ENCODE measurements around the gene FEM1B.

Gene FEM1B

DNA sequence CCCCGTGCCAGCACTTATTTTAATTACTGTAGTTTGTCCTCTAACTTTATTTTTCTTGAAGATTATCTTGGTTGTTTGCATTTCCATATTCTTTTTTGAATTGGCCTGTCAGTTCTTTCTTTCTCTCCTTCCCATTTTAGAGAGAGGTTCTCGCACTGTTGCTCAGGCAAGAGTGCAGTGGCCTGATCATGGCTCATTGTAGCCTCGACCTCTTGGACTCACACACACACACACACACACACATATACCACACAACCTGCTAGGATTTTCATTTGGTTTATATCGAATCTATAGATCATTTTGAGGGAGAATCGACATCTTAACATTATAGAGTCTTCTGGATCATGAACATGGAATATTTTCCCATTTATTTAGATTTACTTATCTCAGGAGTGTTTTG lies 8.7 kb downstream of the FEM1B start:
- no peak for DNase-seq

DNA sequence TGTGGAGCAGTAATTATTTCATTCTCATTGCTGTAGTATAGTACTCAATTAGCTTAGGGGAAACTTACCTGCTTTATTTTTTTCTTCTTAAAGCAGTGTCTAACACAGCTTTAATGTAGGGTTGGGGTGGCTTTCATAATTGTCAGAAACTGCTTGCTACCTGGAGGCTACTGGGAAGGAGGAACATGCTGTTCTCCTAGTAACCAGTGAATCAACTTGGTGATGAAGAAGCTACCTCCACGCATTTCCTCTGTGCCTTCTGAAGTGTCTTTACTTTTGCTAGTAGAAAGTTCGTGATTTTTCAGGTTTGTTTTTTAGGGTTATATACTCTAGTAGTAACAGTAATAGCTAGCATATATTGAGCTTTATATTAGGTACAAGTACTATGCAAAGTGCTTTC lies 11.5 kb downstream of the FEM1B start:
- no peak for DNase-seq

DNA sequence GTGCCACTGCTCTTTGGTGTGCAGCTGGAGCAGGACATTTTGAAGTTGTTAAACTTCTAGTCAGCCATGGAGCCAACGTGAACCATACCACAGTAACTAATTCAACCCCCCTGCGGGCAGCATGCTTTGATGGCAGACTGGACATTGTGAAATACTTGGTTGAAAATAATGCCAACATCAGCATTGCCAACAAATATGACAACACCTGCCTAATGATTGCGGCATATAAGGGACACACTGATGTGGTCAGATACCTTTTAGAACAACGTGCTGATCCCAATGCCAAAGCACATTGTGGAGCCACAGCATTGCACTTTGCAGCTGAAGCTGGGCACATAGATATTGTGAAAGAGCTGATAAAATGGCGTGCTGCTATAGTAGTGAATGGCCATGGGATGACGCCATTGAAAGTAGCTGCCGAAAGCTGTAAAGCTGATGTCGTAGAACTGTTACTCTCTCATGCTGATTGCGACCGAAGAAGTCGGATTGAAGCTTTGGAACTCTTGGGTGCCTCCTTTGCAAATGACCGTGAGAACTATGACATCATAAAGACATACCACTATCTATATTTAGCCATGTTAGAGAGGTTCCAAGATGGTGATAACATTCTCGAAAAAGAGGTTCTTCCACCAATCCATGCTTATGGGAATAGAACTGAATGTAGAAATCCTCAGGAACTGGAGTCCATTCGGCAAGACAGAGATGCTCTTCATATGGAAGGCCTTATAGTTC lies 12.2 kb downstream of the FEM1B start:
- no peak for DNase-seq

DNA sequence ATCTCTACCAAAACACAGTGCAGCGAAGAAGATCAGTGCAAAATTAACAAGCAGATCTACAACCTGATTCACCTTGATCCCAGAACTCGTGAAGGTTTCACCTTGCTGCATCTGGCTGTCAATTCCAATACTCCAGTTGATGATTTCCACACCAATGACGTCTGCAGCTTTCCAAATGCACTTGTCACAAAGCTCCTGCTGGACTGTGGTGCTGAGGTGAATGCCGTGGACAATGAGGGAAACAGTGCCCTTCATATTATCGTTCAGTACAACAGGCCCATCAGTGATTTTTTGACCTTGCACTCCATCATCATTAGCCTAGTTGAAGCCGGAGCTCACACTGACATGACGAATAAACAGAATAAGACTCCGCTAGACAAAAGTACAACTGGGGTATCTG lies 13.2 kb downstream of the FEM1B start:
- DNase-seq, result no peak

DNA sequence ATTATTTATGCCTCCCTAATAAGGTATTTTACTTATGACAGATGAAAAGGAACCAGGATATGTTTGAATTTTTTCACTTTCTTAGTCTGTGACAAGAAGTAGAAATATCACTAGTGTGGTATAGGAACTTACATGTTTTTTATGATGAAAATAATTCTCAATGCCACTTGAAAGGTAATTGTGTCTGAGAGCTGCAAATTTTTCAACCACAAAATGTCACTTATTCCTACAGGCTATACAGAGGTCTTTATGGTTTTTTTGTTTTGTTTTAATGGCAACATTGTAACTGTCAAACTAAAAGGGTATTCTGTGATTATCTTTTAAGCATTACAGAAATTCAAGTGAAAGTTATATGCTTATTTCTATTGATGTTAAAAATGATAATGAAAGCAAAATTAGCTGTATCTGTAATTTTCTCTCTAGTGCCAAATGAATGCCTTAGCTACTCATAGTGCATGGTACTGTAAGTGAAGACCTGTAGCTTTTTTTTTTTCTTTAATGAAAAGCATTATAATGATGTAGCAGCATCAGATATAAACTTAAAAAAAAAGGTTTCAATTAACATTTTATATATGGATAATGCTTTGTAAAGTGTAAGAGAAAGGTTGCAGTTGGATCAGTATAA lies 14.7 kb downstream of the FEM1B start:
- DNase-seq, result no peak

DNA sequence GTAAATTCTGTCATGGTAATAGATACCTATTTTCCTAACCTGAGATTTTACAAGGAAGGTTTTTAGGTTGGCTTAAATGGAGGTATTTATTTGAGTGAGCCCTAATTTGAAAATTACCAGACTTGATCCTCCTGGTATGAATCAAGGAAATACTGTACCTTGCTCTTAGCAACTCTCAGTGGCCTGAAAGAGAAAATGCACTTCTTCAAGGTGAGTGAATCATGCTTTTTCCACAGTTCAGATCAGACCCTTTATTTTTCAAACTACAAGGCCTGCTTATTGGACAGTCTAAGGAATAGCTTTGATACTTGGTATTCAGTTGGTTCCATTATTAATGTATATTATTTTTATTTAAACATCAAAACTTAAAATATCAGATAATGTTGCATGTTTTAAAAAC lies 15.4 kb downstream of the FEM1B start:
- no peak for DNase-seq

DNA sequence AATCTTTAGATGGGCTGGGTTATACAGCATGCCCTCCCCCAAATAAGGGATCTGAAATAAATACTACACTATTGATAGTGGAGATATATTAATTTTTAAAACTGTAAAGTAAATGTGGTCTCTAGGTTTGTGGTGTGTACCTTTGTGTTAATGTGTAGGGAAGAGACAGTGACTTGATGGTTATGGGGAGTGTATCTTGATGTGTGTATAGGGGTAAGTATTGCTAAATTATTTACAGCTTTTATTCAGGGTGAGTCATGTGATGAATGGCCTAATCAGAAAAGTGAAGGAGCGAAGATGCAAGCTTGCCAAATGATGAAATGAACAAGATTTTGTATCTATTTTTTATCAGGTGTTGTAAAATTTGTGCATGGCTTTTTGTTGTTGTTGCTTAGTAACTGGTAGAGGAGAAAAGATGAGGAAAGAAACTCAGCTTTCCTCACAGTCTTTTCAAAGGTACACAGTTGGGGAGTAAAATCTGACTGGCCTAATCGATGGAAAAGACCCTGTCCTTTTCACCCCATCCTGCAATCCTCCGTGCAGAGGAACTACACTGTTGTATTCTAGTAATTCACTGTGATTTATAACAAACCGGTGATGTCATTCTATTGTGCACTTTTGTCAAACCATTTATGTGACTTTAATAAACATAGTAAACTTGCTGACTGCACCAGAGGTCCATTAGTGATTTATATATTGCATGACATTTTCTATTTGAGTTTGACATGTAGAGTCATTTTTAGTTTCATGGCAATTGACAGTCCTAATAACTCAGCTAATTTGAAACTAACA lies 17.7 kb downstream of the FEM1B start:
- no peak for DNase-seq

DNA sequence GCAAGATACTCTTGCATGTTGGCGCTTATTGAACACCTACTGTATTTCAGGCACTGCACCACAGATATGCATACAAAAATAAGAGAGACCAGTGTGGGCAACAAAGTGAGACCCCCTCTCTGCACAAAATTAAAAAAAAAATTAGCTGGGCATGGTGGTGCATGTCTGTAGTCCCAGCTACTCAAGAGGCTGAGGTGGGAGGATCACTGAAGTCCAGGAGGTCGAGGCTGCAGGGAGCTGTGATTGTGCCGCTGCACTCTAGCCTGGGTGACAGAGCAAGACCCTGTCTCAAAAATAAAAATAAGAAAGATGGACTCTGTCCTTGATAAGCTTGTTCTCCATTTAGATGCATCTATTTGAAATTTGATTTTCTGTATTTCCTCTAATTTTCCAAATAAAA lies 20.8 kb downstream of the FEM1B start:
- DNase-seq, result no peak

DNA sequence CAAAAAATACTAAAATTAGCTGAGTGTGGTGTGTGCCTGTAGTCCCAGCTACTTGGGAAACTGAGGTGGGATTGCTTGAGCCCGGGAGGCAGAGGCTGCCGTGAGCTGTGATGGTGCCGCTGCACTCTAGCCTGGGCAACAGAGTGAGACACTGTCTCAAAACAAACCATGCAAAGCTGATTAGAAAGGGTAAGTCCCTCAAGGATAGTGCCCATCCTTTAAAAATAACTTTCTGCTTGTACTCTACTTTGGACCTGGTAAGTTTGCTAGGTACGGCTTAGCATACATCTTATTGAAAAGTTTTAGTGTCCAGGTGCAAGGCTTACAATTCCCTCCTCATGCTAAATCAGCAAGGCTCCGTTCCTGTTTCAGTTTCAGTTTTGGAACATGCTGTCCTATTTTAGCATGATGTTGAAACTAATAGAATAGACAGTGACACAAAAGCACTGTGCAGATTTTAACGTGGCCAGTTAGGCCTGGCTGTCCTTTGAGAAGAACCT lies 21.4 kb downstream of the FEM1B start:
- DNase-seq, result peak; percentile 24

DNA sequence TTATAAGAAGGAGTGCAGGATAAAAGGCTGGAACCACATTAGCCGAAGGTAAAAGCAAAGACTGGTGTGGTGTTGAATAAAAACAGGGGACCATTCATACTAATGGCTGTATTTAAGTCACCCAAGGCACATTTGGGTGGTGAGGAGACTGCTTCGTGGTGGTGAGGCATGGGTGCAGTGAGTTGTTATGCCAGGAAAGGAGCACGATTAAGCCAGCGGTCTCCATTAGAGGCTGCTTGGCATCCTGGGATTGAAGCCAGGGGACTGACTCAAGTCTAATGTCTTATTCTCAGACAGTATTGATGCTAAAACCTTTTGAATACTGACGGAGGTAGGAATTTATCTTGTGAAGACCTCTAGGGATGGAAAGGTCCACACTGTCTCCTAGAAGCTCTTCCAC lies 21.9 kb downstream of the FEM1B start:
- DNase-seq, result no peak

DNA sequence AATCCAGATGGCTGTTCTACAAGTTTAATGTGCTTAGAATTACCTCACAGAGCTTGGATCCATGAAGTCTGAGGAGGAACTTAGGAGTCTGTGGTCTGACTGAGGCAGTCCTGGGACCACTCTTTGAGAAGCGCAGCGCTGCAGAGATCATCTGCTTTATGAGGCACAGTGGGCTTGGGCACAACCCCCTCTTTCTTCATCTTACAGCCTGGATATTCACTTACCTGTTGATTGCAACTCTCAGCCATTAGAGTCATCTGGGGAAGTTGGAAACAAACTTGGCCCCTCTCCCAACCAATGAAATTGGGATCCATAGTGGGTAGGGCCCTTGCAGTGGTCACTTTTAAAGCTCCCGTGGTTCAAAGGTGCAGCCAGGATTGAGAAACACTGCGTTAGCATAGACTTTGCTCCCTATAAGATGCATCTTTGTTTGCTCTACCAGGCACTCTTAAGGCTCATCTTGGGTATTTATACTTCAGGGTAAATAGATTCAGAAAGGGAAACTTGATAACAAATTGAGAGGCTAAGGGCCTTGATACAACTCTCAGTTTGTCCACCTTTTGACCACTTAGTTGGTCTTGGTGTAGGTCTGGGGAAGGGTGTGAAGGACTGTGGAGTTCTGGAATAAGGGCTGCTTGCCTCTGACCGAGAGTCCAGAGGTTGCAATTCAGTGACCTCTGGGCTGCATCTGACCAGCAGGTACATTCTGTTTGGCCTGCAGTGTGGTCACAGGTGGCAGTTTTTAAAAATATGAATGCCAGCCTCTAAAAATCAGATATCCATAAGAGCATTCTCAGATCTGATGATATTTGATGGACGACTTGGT lies 22.8 kb downstream of the FEM1B start:
- no peak for DNase-seq

DNA sequence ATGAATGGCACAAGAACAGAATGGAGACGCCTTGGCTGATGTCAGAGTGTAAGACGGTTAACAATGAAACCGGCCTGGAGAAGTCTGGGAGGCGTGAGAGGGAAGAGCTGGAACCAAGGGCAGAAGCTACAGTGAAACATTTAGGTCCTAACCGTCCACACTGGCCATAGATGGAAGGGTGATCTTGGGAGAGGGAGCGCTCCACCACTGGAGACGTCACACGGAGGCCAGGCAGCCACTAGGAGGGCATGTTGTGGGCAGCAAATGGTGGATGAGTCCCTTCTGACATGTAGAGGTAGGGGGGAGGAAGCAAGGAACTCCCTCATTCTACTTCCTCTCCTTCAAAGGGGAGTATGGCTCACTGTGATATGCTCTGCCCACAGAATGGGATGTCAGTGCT lies 23.8 kb downstream of the FEM1B start:
- DNase-seq, result no peak

DNA sequence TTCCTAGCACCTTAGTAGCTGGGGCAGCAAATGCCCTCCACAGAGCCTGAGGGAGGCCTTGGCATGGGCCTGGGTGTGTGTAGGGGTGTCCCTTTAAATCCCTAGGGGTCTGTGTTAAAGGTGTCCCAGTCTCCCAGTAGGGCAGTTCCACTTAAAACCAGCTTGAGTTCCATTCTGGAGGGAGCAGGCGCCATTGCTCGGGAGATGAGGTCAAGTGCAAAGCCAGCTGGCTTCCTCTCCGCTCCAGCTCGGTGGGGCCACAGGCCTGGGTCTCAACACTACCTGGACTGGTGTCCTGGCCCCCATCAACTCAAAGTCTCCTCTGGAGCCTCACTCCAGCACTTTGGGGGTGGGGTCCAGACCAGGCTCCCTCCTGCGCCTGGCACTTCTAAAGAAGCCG lies 25.2 kb downstream of the FEM1B start:
- DNase-seq, result no peak

DNA sequence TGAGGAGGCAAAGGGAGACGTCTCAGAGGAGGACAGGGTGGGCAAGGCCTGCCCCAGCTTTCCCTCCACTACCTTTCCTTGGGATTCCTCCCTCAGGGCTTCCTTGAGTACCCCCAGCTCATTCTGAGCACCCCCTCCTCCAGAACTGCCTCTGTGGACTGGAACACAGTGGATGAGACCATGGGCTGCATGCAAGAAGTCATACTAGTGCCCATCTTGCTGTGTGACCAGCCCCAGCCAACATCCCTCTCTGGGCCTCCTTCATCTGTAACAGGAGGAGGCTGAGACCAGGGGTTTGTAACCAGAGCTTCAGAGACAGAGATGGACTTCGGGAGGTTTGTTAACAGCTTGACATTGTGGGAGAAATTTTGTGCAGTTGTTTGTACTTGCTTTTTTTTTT lies 25.6 kb downstream of the FEM1B start:
- no peak for DNase-seq

DNA sequence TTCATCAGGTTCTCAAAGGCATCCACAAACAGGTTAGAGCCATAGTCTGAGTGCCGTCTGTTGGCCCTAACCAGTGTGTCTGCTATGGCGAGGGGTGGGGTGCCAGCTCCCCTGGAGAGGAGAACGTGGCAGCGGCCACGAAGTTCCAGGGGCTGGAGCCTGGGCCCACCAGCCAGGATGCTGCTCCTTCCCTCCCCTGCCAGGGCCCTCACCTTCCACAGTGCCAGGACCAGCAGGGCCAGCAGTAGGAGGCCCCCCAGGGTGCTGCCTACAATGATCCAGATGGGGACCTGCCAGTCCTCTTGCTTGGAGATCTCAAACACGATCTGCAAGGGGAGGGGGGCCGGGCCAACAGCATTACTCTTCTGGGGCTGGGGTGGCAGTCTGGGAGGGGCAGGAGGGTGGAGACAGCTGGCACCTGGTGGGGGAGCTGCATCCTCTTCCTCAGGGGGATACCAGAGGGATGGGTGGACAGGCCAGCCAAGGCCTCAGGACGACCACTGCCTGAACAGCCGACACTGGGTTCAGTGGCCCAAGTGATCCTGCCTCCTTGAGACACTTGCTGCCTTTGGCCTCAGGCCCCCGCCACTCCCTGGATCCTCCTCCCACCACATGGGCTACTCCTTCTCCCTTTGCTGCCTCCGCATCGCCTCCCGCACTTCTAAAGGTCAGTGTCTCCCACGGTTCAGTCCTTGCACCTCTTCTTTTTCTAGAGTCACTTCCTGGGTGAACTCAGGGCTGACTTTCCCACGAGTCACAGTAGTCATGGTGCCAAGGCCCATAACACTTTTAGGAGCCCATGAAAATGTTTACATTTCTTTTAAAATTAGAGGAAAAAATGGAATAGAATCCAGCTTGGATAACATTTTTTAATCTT lies 26.3 kb downstream of the FEM1B start:
- DNase-seq, result no peak

DNA sequence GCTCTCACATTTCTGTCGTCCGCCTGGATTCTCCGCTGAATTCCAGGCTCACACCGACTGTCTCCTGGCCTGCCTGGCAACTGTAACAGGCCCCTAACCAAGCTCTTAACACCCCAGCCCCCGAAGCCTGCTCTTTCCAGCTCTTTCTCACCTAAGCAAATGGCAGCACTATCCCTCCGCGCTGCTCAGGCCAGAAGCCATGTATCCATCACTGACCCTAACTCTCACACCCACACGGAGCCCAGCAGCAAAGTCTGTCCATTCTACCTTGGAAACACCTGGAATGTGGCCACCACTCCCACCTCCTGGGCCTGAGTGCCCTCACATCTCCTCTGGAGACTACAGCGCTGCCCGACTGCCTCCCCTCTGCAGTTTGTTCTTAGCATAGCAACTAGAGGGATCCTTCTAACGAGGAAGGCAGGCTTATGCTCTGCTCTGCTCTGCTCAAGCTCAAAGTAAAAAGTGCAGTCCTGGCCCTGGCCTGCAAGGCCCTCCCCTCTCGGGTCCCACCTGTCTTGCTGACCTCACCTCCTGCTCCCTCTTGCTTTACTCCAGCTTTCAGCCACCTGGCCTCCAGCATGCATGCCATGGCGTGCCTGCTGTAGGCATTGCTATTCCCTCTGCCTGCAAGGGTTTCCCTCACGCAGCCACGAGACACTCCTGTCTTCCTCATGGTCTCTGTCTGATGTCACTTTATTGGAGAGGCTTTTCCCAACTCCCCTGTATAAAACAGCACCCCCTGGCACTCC lies 27.2 kb downstream of the FEM1B start:
- DNase-seq, result no peak

DNA sequence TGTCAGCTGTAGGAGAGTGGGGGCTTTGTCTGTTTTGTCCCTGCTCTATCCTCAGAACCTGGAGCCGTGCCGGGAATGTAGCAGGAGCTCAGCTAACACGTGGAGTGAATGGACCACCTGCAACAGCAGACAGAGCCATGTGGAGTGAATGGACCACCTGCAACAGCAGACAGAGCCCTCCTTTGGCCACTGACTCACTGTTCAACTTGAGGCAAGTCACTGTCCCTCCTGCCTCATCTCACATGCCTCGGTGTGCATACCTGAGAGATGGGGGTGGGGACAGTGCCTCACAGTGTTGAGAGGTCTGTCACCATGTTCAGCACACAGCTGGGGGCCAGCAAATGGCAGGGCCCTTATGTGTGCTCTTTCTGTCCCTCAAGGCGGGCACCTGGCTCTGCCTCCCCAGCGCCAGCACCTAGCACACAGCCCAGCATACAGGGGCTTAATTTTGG lies 27.9 kb downstream of the FEM1B start:
- no peak for DNase-seq

DNA sequence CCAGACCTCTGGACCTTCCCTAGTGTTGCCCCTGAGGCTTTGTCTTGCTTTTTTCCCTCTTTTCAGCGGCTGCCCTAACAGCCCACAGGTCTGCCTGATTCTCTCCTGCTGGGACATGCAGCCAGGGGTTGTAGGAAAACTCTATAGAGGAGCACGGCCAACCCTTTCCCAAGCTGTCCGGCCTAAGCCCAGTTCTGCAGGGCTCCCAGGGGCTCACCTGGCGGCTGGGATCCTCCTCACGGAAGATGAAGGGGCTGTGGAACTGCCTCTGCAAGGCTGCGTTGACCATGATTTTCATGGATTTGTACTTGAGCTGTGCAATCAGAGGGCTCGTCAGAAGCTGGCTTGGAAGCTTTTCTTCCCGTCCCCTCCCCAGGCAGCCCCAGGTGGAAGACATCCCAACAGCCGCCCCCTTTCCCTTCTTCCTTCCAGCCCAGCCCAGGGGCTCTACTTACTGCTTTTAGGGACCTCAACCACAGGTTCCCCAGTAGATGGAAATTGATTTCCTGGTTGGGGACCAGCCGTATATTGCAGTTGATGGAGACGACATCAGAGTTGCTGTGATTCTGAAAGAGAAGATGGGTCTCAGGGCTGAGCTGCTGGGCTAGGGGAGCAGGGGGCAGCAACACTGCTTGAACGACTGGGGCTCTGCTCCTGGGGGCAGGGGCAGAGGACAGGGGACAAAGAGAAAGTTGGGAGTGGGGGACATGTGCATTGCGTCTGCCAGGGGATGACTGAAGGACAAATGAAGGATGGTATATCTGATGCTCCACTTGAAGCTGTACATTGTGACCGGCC lies 29.8 kb downstream of the FEM1B start:
- no peak for DNase-seq

DNA sequence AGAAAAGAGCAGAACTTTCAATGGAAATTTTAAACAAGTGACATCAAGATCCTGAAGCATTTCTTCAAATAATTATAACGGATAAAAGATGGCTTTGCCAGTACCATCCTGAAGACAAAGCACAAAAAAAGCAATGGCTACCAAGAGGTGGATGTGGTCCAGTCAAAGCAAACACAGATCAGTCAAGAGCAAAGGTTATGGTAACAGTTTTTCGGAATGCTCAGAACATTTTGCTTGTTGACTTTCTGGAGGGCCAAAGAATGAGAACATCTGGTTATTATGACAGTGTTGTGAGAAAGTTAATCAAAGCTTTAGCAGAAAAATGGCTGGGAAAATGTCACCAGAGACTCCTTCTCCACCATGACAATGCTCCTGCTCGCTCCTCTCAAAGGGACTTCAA lies 31.5 kb downstream of the FEM1B start:
- DNase-seq, result no peak

DNA sequence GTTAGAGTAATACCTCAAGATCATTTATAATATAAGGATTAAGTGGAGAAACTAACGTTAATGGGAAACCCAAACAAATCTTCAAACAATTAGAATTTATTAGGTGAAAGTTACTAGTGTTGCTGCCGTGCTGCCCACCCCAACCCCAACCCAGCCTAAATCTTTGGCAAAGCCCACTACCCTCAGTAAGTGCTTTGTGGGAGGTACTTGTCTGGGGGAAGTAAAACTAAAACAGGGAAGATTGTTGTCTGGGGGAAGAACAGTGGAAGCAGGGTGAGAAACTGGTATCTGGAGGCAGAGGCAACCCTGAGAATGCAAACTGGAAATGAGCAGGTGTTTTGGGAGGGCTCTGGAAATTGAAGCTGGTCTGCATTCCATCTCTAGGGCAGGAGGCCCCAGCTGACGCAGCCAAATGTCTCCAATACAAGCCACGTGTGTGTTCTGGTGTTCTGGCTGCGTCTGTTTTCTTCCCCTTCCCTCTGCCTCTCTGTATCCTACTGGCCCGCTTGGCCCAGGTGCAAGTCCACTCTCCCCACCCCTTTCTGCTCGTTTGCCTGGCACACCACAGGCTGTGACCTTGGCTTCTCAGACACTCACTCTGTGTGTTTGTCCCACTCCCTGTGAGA lies 32.7 kb downstream of the FEM1B start:
- DNase-seq, result no peak
